PC-9 (cell line): ENCODE measurements around the gene KANSL3. TPM values are rescaled to one million over a fixed set of nuclear protein-coding genes. Genes with fewer than 3 reads are reported as not detected.

Experiments
- BruUV-seq: library from RNA; stranded (reverse); fragments of 400-500 nt; replicated peaks from 2 replicates; lab custom pipeline; 2021; lab: Mats Ljungman, UMichigan
- CTCF ChIA-PET: fragments of 300-600 bp; sonication (Branson Sonifier 250); formaldehyde crosslinking; loops from one replicate; lab custom pipeline; 2022; ENCODE audit warnings: antibody characterized with exemption; lab: Charles Lee
- POLR2A ChIA-PET: fragments of 300-600 bp; sonication (Branson Sonifier 250); formaldehyde crosslinking; loops from one replicate; lab custom pipeline; 2022; ENCODE audit warnings: antibody characterized with exemption; ENCODE audit not compliant: unreplicated experiment; lab: Charles Lee
- DNase-seq, 2 experiments: peaks; one replicate each; pipeline versions ENCODE4 v3.0.0 to v3.0.0-alpha.2; 2015 to 2022; ENCODE audit warnings: mixed read lengths in 1 of 2
- H2AFZ ChIP-seq: fragments of 200-600 bp; sonication (generic); 2 replicates; pipeline ENCODE4 v1.8.1; 2017; ENCODE audit warnings: antibody characterized with exemption
- H3F3A ChIP-seq: fragments of 200-600 bp; sonication (generic); 2 replicates; pipeline ENCODE4 v1.8.1; 2017; ENCODE audit warnings: antibody characterized with exemption, mild to moderate bottlenecking, low read depth; ENCODE audit not compliant: insufficient read depth
- H3K27ac ChIP-seq: fragments of 200-600 bp; sonication (generic); 2 replicates; pipeline ENCODE4 v1.6.1; 2016; ENCODE audit warnings: mixed run types
- H3K27me3 ChIP-seq: fragments of 200-600 bp; sonication (generic); 2 replicates; pipeline ENCODE4 v1.6.1; 2016; ENCODE audit warnings: low read depth, mixed run types; ENCODE audit not compliant: insufficient read depth
- H3K36me3 ChIP-seq: fragments of 200-600 bp; sonication (generic); 2 replicates; pipeline ENCODE4 v1.6.1; 2016; ENCODE audit warnings: low read depth, mixed run types
- H3K4me1 ChIP-seq: fragments of 200-600 bp; sonication (generic); replicated peaks from 2 replicates; pipeline ENCODE4 v1.6.1; 2016; ENCODE audit warnings: mixed run types; ENCODE audit not compliant: insufficient read depth
- H3K4me2 ChIP-seq: fragments of 200-600 bp; sonication (generic); 2 replicates; pipeline ENCODE4 v1.6.1; 2017; ENCODE audit warnings: mixed run types
- H3K4me3 ChIP-seq: fragments of 200-600 bp; sonication (generic); 2 replicates; pipeline ENCODE4 v1.6.1; 2016; ENCODE audit warnings: mixed run types
- H3K79me2 ChIP-seq: fragments of 200-600 bp; sonication (generic); 2 replicates; pipeline ENCODE4 v1.6.1; 2017; ENCODE audit warnings: low read depth, mixed run types
- H3K9me2 ChIP-seq: fragments of 200-600 bp; sonication (generic); 2 replicates; pipeline ENCODE4 v1.8.1; 2017; ENCODE audit warnings: mild to moderate bottlenecking; ENCODE audit not compliant: insufficient read depth
- H3K9me3 ChIP-seq: fragments of 200-600 bp; sonication (generic); 2 replicates; pipeline ENCODE4 v1.8.1; 2016; ENCODE audit warnings: low read depth; ENCODE audit not compliant: insufficient read depth
- H4K20me1 ChIP-seq: fragments of 200-600 bp; sonication (generic); 2 replicates; pipeline ENCODE4 v1.8.1; 2017; ENCODE audit not compliant: insufficient read depth
- EZH2 ChIP-seq: fragments of 200-600 bp; sonication (generic); IDR thresholded peaks from 2 replicates; pipeline ENCODE4 v1.8.0; 2017; ENCODE audit warnings: antibody characterized with exemption, low read depth
- intact Hi-C: fragments of 100-400 bp; cut with micrococcal nuclease; formaldehyde crosslinking; loops from one replicate; pipeline ENCODE4 v1.10.0; 2022; ENCODE audit not compliant: unreplicated experiment
- total RNA-seq: library from RNA; stranded (reverse); gene quantifications from 2 replicates; pipeline ENCODE4 v1.2.3, GENCODE V29; 2021
- TF ChIP-seq, protein P1 (sequence below): fragments of 200-600 bp; sonication (generic); conservative IDR thresholded peaks from 2 replicates; pipeline ENCODE4 v1.6.1; 2017; ENCODE audit warnings: mixed run types, antibody characterized with exemption, mild to moderate bottlenecking, moderate library complexity

The KANSL3 gene
- total RNA-seq, 1 experiment from 2014 or later = 52.0 TPM

DNA sequence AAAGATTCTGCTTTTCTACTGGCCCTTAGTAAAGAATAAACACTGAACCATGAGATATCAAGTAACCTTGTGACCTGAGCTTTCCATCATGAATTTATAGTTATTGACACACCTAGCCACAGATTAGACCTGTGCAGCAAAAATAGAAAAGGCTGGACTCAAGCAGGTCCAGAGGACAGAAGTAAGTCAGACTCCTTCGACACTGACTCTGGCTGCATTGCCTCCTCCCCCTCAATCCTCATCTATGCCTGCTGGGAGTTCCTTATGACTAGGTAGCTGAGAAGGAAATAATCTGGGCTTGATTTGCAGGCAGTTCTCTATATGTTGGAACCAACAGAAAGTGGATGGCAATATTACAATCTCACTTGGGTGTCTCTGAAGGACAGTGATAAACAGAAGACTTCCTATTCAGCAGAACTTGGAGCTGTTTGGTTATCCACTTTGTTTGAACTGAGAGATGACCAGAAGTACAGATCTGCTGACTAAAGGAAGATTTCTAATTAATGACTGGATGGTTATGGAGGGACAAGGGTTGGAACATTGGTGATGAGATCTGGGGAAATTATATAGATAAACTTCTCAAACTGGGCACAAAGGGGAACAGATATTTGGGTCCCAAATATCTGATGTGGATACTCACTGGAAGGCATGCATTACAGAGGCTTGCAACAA is 62.2 kb downstream of the KANSL3 start:
- no peaks in the 10 kb centered on the region for H3K36me3 ChIP-seq
- intact Hi-C loops = no loop called here
- H4K20me1 ChIP-seq = no peaks in the 10 kb centered on the region
- DNase-seq = no peak
- H3K4me3 ChIP-seq = no peak overlapping the region
- no peaks in the 10 kb centered on the region for H3K4me1 ChIP-seq
- no peak overlapping the region for H3K4me2 ChIP-seq
- H3F3A ChIP-seq = no peaks in the 10 kb centered on the region
- no peak for TF ChIP-seq EZH2
- TF ChIP-seq, protein P1, sequence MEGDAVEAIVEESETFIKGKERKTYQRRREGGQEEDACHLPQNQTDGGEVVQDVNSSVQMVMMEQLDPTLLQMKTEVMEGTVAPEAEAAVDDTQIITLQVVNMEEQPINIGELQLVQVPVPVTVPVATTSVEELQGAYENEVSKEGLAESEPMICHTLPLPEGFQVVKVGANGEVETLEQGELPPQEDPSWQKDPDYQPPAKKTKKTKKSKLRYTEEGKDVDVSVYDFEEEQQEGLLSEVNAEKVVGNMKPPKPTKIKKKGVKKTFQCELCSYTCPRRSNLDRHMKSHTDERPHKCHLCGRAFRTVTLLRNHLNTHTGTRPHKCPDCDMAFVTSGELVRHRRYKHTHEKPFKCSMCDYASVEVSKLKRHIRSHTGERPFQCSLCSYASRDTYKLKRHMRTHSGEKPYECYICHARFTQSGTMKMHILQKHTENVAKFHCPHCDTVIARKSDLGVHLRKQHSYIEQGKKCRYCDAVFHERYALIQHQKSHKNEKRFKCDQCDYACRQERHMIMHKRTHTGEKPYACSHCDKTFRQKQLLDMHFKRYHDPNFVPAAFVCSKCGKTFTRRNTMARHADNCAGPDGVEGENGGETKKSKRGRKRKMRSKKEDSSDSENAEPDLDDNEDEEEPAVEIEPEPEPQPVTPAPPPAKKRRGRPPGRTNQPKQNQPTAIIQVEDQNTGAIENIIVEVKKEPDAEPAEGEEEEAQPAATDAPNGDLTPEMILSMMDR = no peak
- no TSS peak for BruUV-seq
- CTCF ChIA-PET = no interaction called here
- H3K9me3 ChIP-seq = no peaks in the 10 kb centered on the region
- no peak overlapping the region for H3K27ac ChIP-seq
- POLR2A ChIA-PET = interaction anchor here (0.6 kb wide), 1 partner anchor 337 kb away, joined by 4 read pairs; no protein-coding TSS in a partner anchor
- no peak overlapping the region for H2AFZ ChIP-seq
- no peaks in the 10 kb centered on the region for H3K27me3 ChIP-seq
- no peaks in the 10 kb centered on the region for H3K79me2 ChIP-seq
- H3K9me2 ChIP-seq = no peaks in the 10 kb centered on the region

DNA sequence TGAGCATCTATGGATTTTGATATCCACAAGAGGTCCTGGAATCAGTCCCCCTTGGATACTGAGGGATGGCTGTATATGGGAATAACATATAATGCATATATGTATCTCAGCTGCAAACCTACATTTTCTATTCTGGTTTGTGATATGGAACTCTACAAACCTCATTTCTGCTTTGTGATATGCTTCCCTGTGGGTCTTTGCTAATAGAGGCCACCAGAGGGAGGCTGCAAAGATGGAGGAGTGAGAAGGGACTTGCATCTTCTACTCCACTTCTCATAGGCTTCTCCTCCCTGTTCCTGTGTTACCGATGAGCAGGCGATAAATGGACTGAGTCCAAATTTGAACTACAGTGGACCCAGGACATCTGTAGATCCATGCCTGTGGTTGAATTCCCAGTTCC is 63.7 kb downstream of the KANSL3 start:
- Histone ChIP-seq H3K27ac (no peak overlapping the region), H3K4me3 (no peak overlapping the region), H3K9me3 (no peaks in the 10 kb centered on the region), H3F3A (no peaks in the 10 kb centered on the region), H3K4me2 (no peak overlapping the region), H3K9me2 (no peaks in the 10 kb centered on the region), H3K79me2 (no peaks in the 10 kb centered on the region), H3K36me3 (no peaks in the 10 kb centered on the region), H2AFZ (no peak overlapping the region), H4K20me1 (no peaks in the 10 kb centered on the region), H3K4me1 (no peaks in the 10 kb centered on the region), H3K27me3 (no peaks in the 10 kb centered on the region)
- CTCF ChIA-PET = interaction anchor here (0.6 kb wide), 1 partner anchor 238 kb away, joined by 4 read pairs; no protein-coding TSS in a partner anchor
- DNase-seq = no peak
- no TSS peak for BruUV-seq
- POLR2A ChIA-PET = no interaction called here
- no peak for TF ChIP-seq EZH2
- intact Hi-C loops = no loop called here

DNA sequence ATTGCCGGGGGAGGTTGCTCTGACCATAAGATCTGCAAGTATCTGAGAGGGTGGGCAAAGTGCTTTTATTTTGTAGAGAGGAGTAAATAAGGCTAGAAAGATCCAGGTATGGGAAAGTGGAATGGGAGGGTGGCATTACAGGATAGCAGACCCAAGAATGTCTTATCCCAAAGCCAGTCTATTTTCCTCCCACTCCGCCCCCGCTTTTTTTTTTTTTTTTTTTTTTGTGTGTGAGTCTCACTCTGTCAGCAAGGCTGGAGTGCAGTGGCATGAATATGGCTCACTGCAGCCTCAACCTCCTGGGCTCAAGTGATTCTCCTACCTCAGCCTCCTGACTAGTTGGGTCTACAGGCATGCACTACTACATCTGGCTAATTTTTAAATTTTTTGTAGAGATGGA is 70.0 kb downstream of the KANSL3 start:
- H3F3A ChIP-seq = no peaks in the 10 kb centered on the region
- no peaks in the 10 kb centered on the region for H3K9me3 ChIP-seq
- no peaks in the 10 kb centered on the region for H3K79me2 ChIP-seq
- BruUV-seq = no TSS peak
- H3K9me2 ChIP-seq = no peaks in the 10 kb centered on the region
- POLR2A ChIA-PET = no interaction called here
- H3K36me3 ChIP-seq = no peaks in the 10 kb centered on the region
- intact Hi-C loops = no loop called here
- no peaks in the 10 kb centered on the region for H3K27me3 ChIP-seq
- no peak overlapping the region for H3K27ac ChIP-seq
- H3K4me2 ChIP-seq = no peak overlapping the region
- H3K4me3 ChIP-seq = no peak overlapping the region
- TF ChIP-seq, protein P1 = no peak
- no peak for TF ChIP-seq EZH2
- CTCF ChIA-PET = no interaction called here
- H4K20me1 ChIP-seq = no peaks in the 10 kb centered on the region
- H2AFZ ChIP-seq = no peak overlapping the region
- no peaks in the 10 kb centered on the region for H3K4me1 ChIP-seq
- no peak for DNase-seq
